Measurements from ENCODE around the gene CAMTA1. TPM values are rescaled to one million over a fixed set of nuclear protein-coding genes. Genes with fewer than 3 reads are reported as not detected.

The CAMTA1 gene
- total RNA-seq, 1 donor from 2014 or later = 268 TPM

DNA sequence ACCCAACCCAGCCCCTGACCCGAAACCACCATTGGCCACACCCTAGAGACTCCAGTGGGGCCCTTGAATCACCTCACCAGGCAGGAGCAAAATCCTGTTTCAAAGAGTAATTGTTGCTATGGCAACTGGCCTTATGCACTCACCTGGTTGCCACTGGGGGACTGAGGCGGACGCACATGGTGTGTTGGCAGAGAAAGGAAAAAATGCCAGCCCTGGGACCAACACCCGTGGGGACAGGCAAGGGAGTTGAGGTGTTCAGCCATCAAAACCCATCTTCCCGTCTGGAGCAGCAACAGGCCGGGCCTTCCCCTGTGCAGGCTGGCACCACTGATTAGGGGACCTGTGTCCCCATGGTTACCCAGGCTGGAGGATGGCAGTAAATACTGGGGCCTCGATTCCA lies 590.1 kb downstream of the CAMTA1 start:
- no peaks in the 10 kb centered on the region for H3K36me3 ChIP-seq
- H3K36me3 Mint-ChIP-seq = no peaks in the 10 kb centered on the region
- no peak overlapping the region for H3K4me3 Mint-ChIP-seq
- no peak overlapping the region for H3K9ac ChIP-seq
- H3K27ac Mint-ChIP-seq = no peak overlapping the region
- H2AFZ ChIP-seq (replicated peaks) = no peak overlapping the region
- H3K79me2 ChIP-seq (ENCODE audit: low read depth) = no peaks in the 10 kb centered on the region
- peaks cover 8% of the 10 kb centered on the region for H3K27me3 Mint-ChIP-seq (ENCODE audit: insufficient read depth, low read depth)
- peaks cover 51% of the 10 kb centered on the region for H3K4me1 Mint-ChIP-seq
- H3K27ac ChIP-seq = no peak overlapping the region
- H3K4me1 ChIP-seq = peaks cover 37% of the 10 kb centered on the region
- no peaks in the 10 kb centered on the region for H3K27me3 ChIP-seq
- DNase-seq (ENCODE audit: low spot score) = no peak
- H3K9me3 Mint-ChIP-seq = no peaks in the 10 kb centered on the region
- peaks cover 7% of the 10 kb centered on the region for H4K20me1 ChIP-seq (ENCODE audit: low read depth)
- H3K9me3 ChIP-seq (ENCODE audit: low read depth) = no peaks in the 10 kb centered on the region
- no peak overlapping the region for H3K4me3 ChIP-seq
- TF ChIP-seq, protein P1, sequence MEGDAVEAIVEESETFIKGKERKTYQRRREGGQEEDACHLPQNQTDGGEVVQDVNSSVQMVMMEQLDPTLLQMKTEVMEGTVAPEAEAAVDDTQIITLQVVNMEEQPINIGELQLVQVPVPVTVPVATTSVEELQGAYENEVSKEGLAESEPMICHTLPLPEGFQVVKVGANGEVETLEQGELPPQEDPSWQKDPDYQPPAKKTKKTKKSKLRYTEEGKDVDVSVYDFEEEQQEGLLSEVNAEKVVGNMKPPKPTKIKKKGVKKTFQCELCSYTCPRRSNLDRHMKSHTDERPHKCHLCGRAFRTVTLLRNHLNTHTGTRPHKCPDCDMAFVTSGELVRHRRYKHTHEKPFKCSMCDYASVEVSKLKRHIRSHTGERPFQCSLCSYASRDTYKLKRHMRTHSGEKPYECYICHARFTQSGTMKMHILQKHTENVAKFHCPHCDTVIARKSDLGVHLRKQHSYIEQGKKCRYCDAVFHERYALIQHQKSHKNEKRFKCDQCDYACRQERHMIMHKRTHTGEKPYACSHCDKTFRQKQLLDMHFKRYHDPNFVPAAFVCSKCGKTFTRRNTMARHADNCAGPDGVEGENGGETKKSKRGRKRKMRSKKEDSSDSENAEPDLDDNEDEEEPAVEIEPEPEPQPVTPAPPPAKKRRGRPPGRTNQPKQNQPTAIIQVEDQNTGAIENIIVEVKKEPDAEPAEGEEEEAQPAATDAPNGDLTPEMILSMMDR (IDR thresholded peaks at IDR 0.05) = no peak
- TF ChIP-seq EZH2 (IDR thresholded peaks at IDR 0.05) (no peak), EZH2phosphoT487 (IDR thresholded peaks at IDR 0.05) (no peak)
- H3F3A ChIP-seq (ENCODE audit: low read depth) = peaks cover 15% of the 10 kb centered on the region
- no peak overlapping the region for H3K4me2 ChIP-seq

DNA sequence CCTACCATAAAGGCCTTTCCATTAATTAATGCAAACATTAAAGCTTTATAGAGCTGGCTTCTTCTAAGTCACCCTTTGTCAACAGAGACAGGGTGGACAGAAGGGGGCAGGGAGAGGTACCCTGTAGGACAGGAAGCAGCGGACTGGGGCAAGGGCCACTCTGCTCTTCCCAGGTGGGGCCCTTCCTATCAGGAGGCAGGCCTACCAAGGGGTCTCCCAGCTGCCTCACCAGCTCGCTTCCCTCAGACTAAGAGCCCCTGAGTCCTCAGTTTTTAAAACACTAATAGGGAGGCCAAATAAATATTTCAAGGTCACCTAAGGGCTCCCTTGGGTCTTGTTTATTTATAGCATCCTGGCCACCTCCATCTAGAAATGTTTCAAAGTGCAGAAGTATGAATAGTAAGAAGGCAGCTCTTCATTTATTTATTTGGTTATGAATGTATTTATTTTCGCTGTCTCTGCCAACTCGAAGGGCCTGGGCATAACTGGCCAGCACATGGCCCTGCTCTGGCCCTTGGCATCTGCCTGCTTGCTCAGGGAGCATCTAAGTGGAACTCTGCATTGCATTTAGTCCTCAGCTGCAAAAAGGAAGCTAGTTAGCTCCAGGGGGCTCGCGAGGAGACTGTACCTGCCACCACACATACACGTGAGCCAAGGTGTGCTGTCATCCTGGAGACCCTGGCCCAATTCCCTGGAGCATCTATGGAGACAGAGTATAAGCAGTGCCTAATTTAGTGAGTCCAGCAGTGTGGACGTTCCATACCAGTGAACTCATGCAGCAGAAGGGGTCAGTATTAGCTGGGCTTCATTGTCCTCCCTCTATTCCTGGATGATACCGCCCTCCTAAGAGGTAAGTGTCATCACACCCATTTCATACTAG lies 590.8 kb downstream of the CAMTA1 start:
- Mint-ChIP-seq H3K27ac (no peak overlapping the region), H3K36me3 (no peaks in the 10 kb centered on the region), H3K27me3 (ENCODE audit: insufficient read depth, low read depth) (peaks cover 8% of the 10 kb centered on the region), H3K9me3 (no peaks in the 10 kb centered on the region), H3K4me1 (peaks cover 56% of the 10 kb centered on the region), H3K4me3 (no peak overlapping the region)
- Histone ChIP-seq H3K27me3 (no peaks in the 10 kb centered on the region), H3F3A (ENCODE audit: low read depth) (peaks cover 15% of the 10 kb centered on the region), H3K4me3 (no peak overlapping the region), H3K4me2 (no peak overlapping the region), H2AFZ (replicated peaks) (no peak overlapping the region), H4K20me1 (ENCODE audit: low read depth) (peaks cover 7% of the 10 kb centered on the region), H3K36me3 (no peaks in the 10 kb centered on the region), H3K27ac (no peak overlapping the region), H3K9ac (no peak overlapping the region), H3K4me1 (peaks cover 40% of the 10 kb centered on the region), H3K79me2 (ENCODE audit: low read depth) (no peaks in the 10 kb centered on the region), H3K9me3 (ENCODE audit: low read depth) (no peaks in the 10 kb centered on the region)
- TF ChIP-seq EZH2 (IDR thresholded peaks at IDR 0.05) = no peak
- TF ChIP-seq, protein P1 (IDR thresholded peaks at IDR 0.05) = no peak
- no peak for TF ChIP-seq EZH2phosphoT487 (IDR thresholded peaks at IDR 0.05)
- no peak for DNase-seq (ENCODE audit: low spot score)

DNA sequence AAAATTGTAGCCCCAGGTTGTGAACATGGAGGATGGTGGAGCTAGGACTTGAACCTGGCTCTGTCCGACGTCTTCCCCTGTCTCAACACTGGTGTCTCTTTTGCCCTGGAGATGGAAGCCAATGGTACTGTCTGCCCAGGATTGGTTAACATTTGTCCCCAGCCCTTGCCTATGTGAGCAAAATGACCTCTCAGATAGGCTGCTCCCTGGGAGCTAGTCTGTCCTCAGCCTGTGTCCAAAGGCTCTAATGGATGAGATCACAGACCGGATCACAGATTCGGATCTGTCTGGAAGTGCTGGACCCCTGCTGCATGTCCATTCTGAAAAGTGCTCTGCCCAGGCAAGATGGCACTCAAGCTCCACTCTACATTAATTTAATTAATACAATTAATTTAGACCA lies 591.4 kb downstream of the CAMTA1 start:
- no peaks in the 10 kb centered on the region for H3K27me3 ChIP-seq
- Mint-ChIP-seq H3K4me3 (no peak overlapping the region), H3K27me3 (ENCODE audit: insufficient read depth, low read depth) (peaks cover 4% of the 10 kb centered on the region), H3K27ac (no peak overlapping the region), H3K9me3 (no peaks in the 10 kb centered on the region), H3K4me1 (peaks cover 56% of the 10 kb centered on the region), H3K36me3 (no peaks in the 10 kb centered on the region)
- no peaks in the 10 kb centered on the region for H3K36me3 ChIP-seq
- H3K27ac ChIP-seq = no peak overlapping the region
- no peak overlapping the region for H3K9ac ChIP-seq
- H3K4me1 ChIP-seq = peaks cover 40% of the 10 kb centered on the region
- H3K4me2 ChIP-seq = no peak overlapping the region
- H4K20me1 ChIP-seq (ENCODE audit: low read depth) = peaks cover 7% of the 10 kb centered on the region
- no peak overlapping the region for H3K4me3 ChIP-seq
- H3K79me2 ChIP-seq (ENCODE audit: low read depth) = no peaks in the 10 kb centered on the region
- H2AFZ ChIP-seq (replicated peaks) = no peak overlapping the region
- peaks cover 15% of the 10 kb centered on the region for H3F3A ChIP-seq (ENCODE audit: low read depth)
- no peaks in the 10 kb centered on the region for H3K9me3 ChIP-seq (ENCODE audit: low read depth)
- DNase-seq (ENCODE audit: low spot score) = no peak
- no peak for TF ChIP-seq EZH2 (IDR thresholded peaks at IDR 0.05)
- no peak for TF ChIP-seq EZH2phosphoT487 (IDR thresholded peaks at IDR 0.05)

Measured in neural progenitor cell (in vitro differentiated cells).